WERI-Rb-1 (cell line): ENCODE data around the gene MRPS35.

Experiments used
- DNase-seq: peaks from one replicate; pipeline ENCODE4 v3.0.0-alpha.2; 2020
- H3K27ac ChIP-seq: fragments of 250-450 bp; sonication (Bioruptor Pico); 2 replicates; pipeline ENCODE4 v1.5.1; 2020; ENCODE audit warnings: mild to moderate bottlenecking, moderate library complexity
- H3K27me3 ChIP-seq: fragments of 250-450 bp; sonication (Bioruptor Pico); 2 replicates; pipeline ENCODE4 v1.5.1; 2021; ENCODE audit warnings: mild to moderate bottlenecking, low read depth, moderate library complexity; ENCODE audit not compliant: insufficient read depth, severe bottlenecking
- H3K36me3 ChIP-seq: fragments of 250-450 bp; sonication (Bioruptor Pico); 2 replicates; pipeline ENCODE4 v1.5.1; 2020; ENCODE audit warnings: mild to moderate bottlenecking, moderate library complexity
- H3K4me3 ChIP-seq: 2 replicates; pipeline ENCODE4 v1.5.1; 2011; ENCODE audit warnings: low read depth, mild to moderate bottlenecking, control low read depth, low read length
- H3K9me3 ChIP-seq: fragments of 250-450 bp; sonication (Bioruptor Pico); 2 replicates; pipeline ENCODE4 v1.5.1; 2021; ENCODE audit warnings: mild to moderate bottlenecking, moderate library complexity; ENCODE audit not compliant: severe bottlenecking
- TF ChIP-seq, protein P1 (sequence below): IDR thresholded peaks from 2 replicates; pipeline ENCODE4 v1.5.1; 2011; ENCODE audit warnings: low read depth, mild to moderate bottlenecking, control low read depth, inconsistent platforms, low read length

MRPS35 gene

DNA sequence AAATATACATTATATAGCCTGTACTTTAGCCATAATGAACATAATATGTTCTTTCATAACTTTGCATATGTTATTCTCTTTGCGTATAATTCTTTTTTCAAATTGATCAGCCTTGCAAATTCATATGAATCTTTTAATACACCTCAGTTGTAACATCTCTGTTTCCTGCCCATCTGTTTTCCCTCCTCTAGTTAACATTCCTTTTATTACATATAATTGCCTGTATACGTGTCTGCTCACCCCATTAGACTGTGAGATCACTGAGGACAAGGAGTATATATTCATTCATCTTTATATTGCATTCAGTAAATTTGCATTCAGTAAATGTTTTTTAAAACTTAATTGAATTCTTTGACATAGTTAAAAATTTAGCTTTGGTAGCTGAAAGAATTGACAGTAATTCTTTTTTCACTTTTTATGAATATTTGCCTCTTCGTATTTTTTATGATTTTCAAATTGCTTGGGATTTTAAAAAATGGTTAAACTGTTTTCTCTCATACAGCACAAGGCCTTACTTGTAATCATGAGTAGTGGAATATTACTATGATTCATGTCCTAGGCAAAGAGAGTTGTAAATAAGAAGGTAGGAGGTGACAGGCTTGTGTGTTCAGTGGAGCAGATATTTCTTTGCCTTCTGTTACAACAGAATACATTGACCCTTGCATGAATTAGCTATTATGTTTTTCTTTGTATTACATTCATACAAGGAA lies 36.6 kb downstream of the MRPS35 start:
- Histone ChIP-seq H3K4me3 (no peak overlapping the region), H3K36me3 (peaks cover 4% of the 10 kb centered on the region), H3K27me3 (no peaks in the 10 kb centered on the region), H3K27ac (no peak overlapping the region), H3K9me3 (no peaks in the 10 kb centered on the region)
- DNase-seq: no peak
- TF ChIP-seq, protein P1, sequence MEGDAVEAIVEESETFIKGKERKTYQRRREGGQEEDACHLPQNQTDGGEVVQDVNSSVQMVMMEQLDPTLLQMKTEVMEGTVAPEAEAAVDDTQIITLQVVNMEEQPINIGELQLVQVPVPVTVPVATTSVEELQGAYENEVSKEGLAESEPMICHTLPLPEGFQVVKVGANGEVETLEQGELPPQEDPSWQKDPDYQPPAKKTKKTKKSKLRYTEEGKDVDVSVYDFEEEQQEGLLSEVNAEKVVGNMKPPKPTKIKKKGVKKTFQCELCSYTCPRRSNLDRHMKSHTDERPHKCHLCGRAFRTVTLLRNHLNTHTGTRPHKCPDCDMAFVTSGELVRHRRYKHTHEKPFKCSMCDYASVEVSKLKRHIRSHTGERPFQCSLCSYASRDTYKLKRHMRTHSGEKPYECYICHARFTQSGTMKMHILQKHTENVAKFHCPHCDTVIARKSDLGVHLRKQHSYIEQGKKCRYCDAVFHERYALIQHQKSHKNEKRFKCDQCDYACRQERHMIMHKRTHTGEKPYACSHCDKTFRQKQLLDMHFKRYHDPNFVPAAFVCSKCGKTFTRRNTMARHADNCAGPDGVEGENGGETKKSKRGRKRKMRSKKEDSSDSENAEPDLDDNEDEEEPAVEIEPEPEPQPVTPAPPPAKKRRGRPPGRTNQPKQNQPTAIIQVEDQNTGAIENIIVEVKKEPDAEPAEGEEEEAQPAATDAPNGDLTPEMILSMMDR: no peak

DNA sequence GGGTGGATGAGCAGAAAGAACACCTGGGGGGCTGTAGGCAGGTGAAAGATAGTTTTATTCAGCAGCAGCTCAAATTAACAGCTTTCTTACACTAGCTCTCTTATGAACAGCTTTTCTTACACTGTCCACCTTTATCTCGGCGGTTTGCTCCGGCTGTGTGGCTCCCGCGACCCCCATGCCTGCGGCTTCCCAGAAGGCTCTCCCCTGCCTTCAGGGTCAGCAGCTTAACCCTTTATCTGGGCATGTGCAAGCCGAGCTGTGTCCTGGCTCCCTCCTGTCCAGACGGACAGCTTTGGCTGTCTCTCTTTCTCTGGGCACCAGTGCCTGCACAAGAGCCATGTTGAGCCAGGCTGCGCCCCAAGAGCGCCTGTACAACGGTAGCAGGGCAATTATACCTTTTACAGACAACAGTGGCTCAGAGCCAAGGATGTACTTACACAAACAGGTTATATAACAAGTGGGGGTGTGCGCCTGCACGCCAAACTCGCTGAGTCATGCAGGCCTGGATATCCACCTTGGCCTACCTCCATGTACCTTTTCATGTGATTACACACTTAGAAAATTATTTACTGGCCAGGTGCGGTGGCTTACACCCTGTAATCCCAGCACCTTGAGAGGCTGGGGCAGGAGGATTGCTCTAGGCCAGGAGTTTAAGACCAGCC lies 40.9 kb downstream of the MRPS35 start:
- H3K9me3 ChIP-seq: no peaks in the 10 kb centered on the region
- TF ChIP-seq, protein P1: no peak
- no peak for DNase-seq
- peaks cover 11% of the 10 kb centered on the region for H3K36me3 ChIP-seq
- no peak overlapping the region for H3K4me3 ChIP-seq
- no peaks in the 10 kb centered on the region for H3K27me3 ChIP-seq
- H3K27ac ChIP-seq: no peak overlapping the region

DNA sequence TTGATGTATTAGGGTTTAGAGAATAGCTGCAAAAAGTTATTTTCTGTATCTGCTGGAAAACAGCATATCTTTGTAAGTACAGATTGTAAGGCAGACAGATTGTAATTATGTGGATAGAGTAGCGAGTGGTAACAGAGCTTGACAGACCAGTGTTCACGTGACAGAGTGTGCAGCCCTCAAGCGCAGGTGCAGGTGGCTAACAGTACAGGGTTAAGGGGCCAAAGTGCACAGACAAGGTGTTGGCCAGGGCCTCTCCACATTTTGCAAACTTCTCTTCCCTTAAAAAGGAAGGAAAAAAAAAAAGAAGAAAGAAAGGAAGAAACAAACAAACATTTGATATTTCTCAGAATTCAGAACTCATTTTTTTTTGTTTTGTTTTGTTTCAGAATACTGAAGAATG lies 44.2 kb downstream of the MRPS35 start:
- TF ChIP-seq, protein P1: no peak

DNA sequence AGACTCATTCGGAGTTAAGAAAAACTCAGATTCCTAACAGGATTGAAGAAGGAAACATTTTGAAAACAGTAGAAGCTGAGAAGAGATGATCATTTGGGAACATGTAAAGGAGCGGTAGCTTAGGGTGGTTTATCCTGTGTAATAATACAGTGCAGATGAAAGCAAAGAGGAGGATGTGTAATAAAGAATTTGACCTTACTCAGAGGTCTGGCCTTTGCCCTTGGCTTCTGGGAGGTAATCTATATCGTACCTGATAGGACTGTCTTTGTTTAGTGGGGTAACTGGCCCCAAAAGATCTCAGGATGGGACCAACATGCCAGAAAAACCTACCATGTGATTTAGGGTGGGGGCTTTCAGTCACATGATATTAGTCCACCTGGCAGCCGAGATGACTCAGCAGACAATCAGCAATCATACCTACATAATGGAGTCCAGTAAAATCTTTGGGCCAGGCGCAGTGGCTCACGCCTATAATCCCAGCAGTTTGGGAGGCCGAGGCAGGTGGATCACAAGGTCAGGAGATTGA lies 46.1 kb downstream of the MRPS35 start:
- H3K27ac ChIP-seq: no peak overlapping the region
- peaks cover 15% of the 10 kb centered on the region for H3K36me3 ChIP-seq
- no peak overlapping the region for H3K4me3 ChIP-seq
- DNase-seq: no peak
- TF ChIP-seq, protein P1: no peak
- H3K27me3 ChIP-seq: no peaks in the 10 kb centered on the region
- no peaks in the 10 kb centered on the region for H3K9me3 ChIP-seq

More for the DNA sequence above, 44.2 kb downstream of the MRPS35 start:
- no peak for DNase-seq
- Histone ChIP-seq H3K27ac (no peak overlapping the region), H3K4me3 (no peak overlapping the region), H3K36me3 (peaks cover 15% of the 10 kb centered on the region), H3K9me3 (no peaks in the 10 kb centered on the region), H3K27me3 (no peaks in the 10 kb centered on the region)

DNA sequence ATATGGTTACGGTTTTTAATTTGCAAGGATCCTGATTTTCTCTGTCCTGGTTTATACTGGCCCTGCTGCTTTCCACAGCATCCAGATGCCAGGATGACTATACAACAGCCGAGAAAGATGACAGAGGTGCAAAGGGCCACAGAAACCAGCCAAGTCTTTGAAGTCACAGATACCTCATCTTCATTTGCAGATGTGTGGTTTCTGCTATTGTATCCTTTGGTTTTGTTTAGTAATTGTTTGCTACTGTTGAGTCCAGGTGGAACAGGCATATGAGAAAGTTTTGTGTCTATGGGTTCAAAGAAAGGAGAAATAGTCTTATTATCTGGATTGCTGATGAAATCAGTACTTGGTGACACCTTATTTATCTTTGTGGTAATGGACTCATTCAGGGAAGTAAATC lies 52.1 kb downstream of the MRPS35 start:
- H3K27ac ChIP-seq: no peak overlapping the region
- TF ChIP-seq, protein P1: no peak

More for the DNA sequence above, 52.1 kb downstream of the MRPS35 start:
- Histone ChIP-seq H3K4me3 (no peak overlapping the region), H3K36me3 (no peaks in the 10 kb centered on the region), H3K27me3 (no peaks in the 10 kb centered on the region), H3K9me3 (no peaks in the 10 kb centered on the region)
- no peak for DNase-seq
